Right renal pelvis (tissue), 4 donors: ENCODE results near the gene PGAM1. TPM values are rescaled to one million over a fixed set of nuclear protein-coding genes. Genes with fewer than 3 reads are reported as not detected.

Experiments used
- polyA plus RNA-seq, 4 donors: library from polyadenylated mRNA; unstranded; fragments of 120-200 nt; gene quantifications; one replicate each; pipeline ENCODE4 v1.2.1, GENCODE V29; 2013; ENCODE audit not compliant: insufficient read length in 4 of 4

PGAM1 gene
- polyA plus RNA-seq, 4 donors, result 176 to 209 (median 186) TPM

Other genes starting within 250 kb of the PGAM1 start
- gene SLIT1, start 240.2 kb upstream of the PGAM1 start, polyA plus RNA-seq, result 1 to 10 TPM; 5.4 to 7.7 (median 6.9) TPM
- gene ARHGAP19, start 133.6 kb upstream of the PGAM1 start, polyA plus RNA-seq, result 10 to 100 TPM; 29.9 to 38.4 (median 30.9) TPM
- 1 to 10 TPM; 3.5 to 4.0 (median 3.7) TPM for gene FRAT1, start 106.9 kb upstream of the PGAM1 start, polyA plus RNA-seq
- 10 to 100 TPM; 12.4 to 14.0 (median 13.4) TPM for gene FRAT2, start 91.5 kb upstream of the PGAM1 start, polyA plus RNA-seq
- 10 to 100 TPM; 20.0 to 24.5 (median 21.4) TPM for gene RRP12, start 24.9 kb upstream of the PGAM1 start, polyA plus RNA-seq
- gene EXOSC1, start 19.8 kb downstream of the PGAM1 start, polyA plus RNA-seq, result 10 to 100 TPM; 31.4 to 38.7 (median 35.9) TPM
- gene ZDHHC16, start 20.0 kb downstream of the PGAM1 start, polyA plus RNA-seq, result 10 to 100 TPM; 35.9 to 40.2 (median 37.7) TPM
- gene MMS19, start 72.2 kb downstream of the PGAM1 start, polyA plus RNA-seq, result 10 to 100 TPM; 80.3 to 88.4 (median 82.9) TPM
- gene UBTD1, start 72.7 kb downstream of the PGAM1 start, polyA plus RNA-seq, result 10 to 100 TPM in 1 of 4 donors, 1 to 10 TPM in 3; 9.2 to 12.6 (median 9.3) TPM
- under 1 TPM; 0.37 to 0.93 (median 0.38) TPM for gene ANKRD2, start 146.6 kb downstream of the PGAM1 start, polyA plus RNA-seq
- gene HOGA1, start 158.2 kb downstream of the PGAM1 start, polyA plus RNA-seq, result 10 to 100 TPM; 37.5 to 55.6 (median 47.2) TPM
- under 1 TPM; 0.27 to 0.90 (median 0.46) TPM for gene C10orf62, start 163.5 kb downstream of the PGAM1 start, polyA plus RNA-seq
- gene MORN4, start 207.3 kb downstream of the PGAM1 start, polyA plus RNA-seq, result 10 to 100 TPM; 18.7 to 25.0 (median 23.1) TPM
- 10 to 100 TPM; 19.8 to 22.1 (median 21.2) TPM for gene PI4K2A, start 214.5 kb downstream of the PGAM1 start, polyA plus RNA-seq